Stimulated activated CD4-positive, alpha-beta T cell treated with anti-CD3 and anti-CD28 coated beads, Interleukin-1b, Interleukin-23, amount 100 ng/mL, for 1 hour (primary cell): ENCODE results near the gene DCDC2B.

ENCODE experiments used
- DNase-seq, 2 donors: peaks; one replicate each; pipeline ENCODE4 v3.0.0-alpha.2; 2020; ENCODE audit warnings: low read depth in 2 of 2

The DCDC2B gene

GRCh38 chr1:32195972-32196823, 12.7 kb upstream of the DCDC2B start:
- DNase-seq = no peak

GRCh38 chr1:32197074-32197473, 11.8 kb upstream of the DCDC2B start:
- DNase-seq = no peak

- no peak for DNase-seq
These were observed 11.1 kb upstream of the DCDC2B start for GRCh38 chr1:32197837-32198236.

- no peak for DNase-seq
These were observed 10.4 kb upstream of the DCDC2B start for GRCh38 chr1:32198237-32199042.

GRCh38 chr1:32199043-32199716, 9.7 kb upstream of the DCDC2B start:
- DNase-seq = no peak

- no peak for DNase-seq
These were observed 9.2 kb upstream of the DCDC2B start for GRCh38 chr1:32199717-32200072.

- DNase-seq = no peak
These were observed 8.5 kb upstream of the DCDC2B start, which contains the start of gene CCDC28B for GRCh38 chr1:32200226-32201010. Gene CCDC28B (plus strand): TSS chr1:32200595. CDS start chr1:32201936, 1,341 bp downstream.

GRCh38 chr1:32201011-32201855, 7.7 kb upstream of the DCDC2B start:
- peak in 1 of 2 donors; percentile 20 for DNase-seq

GRCh38 chr1:32204943-32205361, 3.9 kb upstream of the DCDC2B start:
- DNase-seq = no peak

- peak; percentile 60 to 68 for DNase-seq
These were observed 3.2 kb upstream of the DCDC2B start, which contains the start of gene IQCC for GRCh38 chr1:32205401-32206370. Gene IQCC (plus strand): TSS chr1:32205671. CDS start chr1:32205682, 11 bp downstream.

GRCh38 chr1:32208469-32208868, 420 bp upstream of the DCDC2B start:
- no peak for DNase-seq

GRCh38 chr1:32215629-32216480, 7.0 kb downstream of the DCDC2B start:
- peak in 1 of 2 donors; percentile 15 for DNase-seq

GRCh38 chr1:32216566-32216965, 7.7 kb downstream of the DCDC2B start:
- no peak for DNase-seq

GRCh38 chr1:32219022-32219421, 10.1 kb downstream of the DCDC2B start:
- no peak for DNase-seq

GRCh38 chr1:32220746-32221580, 12.1 kb downstream of the DCDC2B start:
- DNase-seq = no peak

- no peak for DNase-seq
These were observed 12.7 kb downstream of the DCDC2B start for GRCh38 chr1:32221581-32221979.
